Esophagus squamous epithelium (tissue), 5 donors: ENCODE measurements around the gene RNF187. TPM values are rescaled to one million over a fixed set of nuclear protein-coding genes. Genes with fewer than 3 reads are reported as not detected.
A peak's percentile ranks its signal among the peaks of the same experiment; 100 is the strongest.

Experiments used
- DNase-seq: peaks from one replicate; lab custom pipeline; 2025; lab: John Stamatoyannopoulos, UW
- H3K27ac ChIP-seq, 4 donors: fragments of 200-600 bp; sonication (generic); one replicate each; pipeline ENCODE4 v1.5.1; 2016 to 2019; ENCODE audit warnings: mild to moderate bottlenecking in 1 of 4
- H3K27me3 ChIP-seq, 4 donors: fragments of 200-600 bp; sonication (generic); 1 replicate in 3 of 4; 2 replicates in 1 of 4; pipeline versions ENCODE4 v1.5.1 to v1.6.0; 2017 to 2021; ENCODE audit warnings: antibody characterized with exemption in 1 of 4
- H3K36me3 ChIP-seq, 3 donors: fragments of 200-600 bp; sonication (generic); one replicate each; pipeline ENCODE4 v1.5.1; 2016 to 2019
- H3K4me1 ChIP-seq, 3 donors: fragments of 200-600 bp; sonication (generic); one replicate each; pipeline ENCODE4 v1.5.1; 2017 to 2019
- H3K4me3 ChIP-seq, 4 donors: fragments of 200-600 bp; sonication (generic); 1 replicate in 3 of 4; 2 replicates in 1 of 4; pipeline ENCODE4 v1.5.1; 2016 to 2019; ENCODE audit warnings: mild to moderate bottlenecking in 2 of 4, moderate library complexity in 1 of 4
- H3K9me3 ChIP-seq, 3 donors: fragments of 200-600 bp; sonication (generic); one replicate each; pipeline ENCODE4 v1.5.1; 2016 to 2019
- POLR2A ChIP-seq, 4 donors: fragments of 450-650 bp; IDR thresholded peaks; one replicate each; pipeline ENCODE4 v1.6.1; 2017; ENCODE audit warnings: antibody characterized with exemption in 4 of 4, mild to moderate bottlenecking in 4 of 4, moderate library complexity in 3 of 4
- WGBS, 2 donors: methylation state at CpG; one replicate each; pipeline ENCODE4 v1.1.5; 2018; 5-methylcytosine and 5-hydroxymethylcytosine counted together
- intact Hi-C: fragments of 100-400 bp; cut with DNase I; formaldehyde crosslinking; loops from one replicate; pipeline ENCODE4 v1.15.0; 2022
- total RNA-seq, 4 donors: library from RNA; depleted of rRNA; stranded (reverse); fragments of >200 nt; gene quantifications; one replicate each; pipeline ENCODE4 v1.1.0, GENCODE V29; 2016
- TF ChIP-seq, protein P1 (sequence below), 6 experiments: fragments of 450-650 bp in 4 of 6; fragments of 200-600 bp in 2 of 6; sonication (generic) in 2 of 6; IDR thresholded peaks; one replicate each; pipeline ENCODE4 v1.5.1; 2016 to 2019; ENCODE audit warnings: antibody characterized with exemption in 6 of 6, mild to moderate bottlenecking in 4 of 6, moderate library complexity in 4 of 6
- donor health status: DM: yes; HTN: yes; CAD: no.

Gene RNF187
- total RNA-seq, 4 donors from 2014 or later, result 33.4 to 74.7 (median 60.0) TPM

DNA sequence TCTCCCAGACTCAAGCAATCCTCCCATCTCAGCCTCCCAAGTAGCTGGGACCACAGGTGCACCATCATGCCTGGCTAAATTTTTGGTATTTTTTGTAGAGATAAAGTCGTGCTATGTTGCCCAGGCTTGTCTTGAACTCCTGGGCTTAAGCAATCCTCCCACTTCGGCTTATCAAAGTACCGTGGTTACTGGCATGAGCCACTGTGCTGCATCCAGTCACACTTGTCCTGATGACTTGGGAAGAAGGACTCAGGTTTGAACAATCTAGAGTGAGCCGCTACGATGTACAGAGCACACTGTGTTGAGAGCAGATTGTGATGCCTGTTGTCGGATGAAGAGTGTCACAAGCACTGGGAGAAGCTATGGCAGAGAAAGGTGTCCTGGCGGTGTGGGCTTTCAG lies 27.2 kb downstream of the RNF187 start:
- Histone ChIP-seq H3K4me1 (peaks cover 0 to 10% (median 0%) of the 10 kb centered on the region in 3 donors), H3K4me3 (no peak overlapping the region), H3K36me3 (no peaks in the 10 kb centered on the region), H3K27ac (no peak overlapping the region), H3K9me3 (no peaks in the 10 kb centered on the region), H3K27me3 (peaks cover 0 to 39% (median 0%) of the 10 kb centered on the region in 4 donors)
- TF ChIP-seq, protein P1, sequence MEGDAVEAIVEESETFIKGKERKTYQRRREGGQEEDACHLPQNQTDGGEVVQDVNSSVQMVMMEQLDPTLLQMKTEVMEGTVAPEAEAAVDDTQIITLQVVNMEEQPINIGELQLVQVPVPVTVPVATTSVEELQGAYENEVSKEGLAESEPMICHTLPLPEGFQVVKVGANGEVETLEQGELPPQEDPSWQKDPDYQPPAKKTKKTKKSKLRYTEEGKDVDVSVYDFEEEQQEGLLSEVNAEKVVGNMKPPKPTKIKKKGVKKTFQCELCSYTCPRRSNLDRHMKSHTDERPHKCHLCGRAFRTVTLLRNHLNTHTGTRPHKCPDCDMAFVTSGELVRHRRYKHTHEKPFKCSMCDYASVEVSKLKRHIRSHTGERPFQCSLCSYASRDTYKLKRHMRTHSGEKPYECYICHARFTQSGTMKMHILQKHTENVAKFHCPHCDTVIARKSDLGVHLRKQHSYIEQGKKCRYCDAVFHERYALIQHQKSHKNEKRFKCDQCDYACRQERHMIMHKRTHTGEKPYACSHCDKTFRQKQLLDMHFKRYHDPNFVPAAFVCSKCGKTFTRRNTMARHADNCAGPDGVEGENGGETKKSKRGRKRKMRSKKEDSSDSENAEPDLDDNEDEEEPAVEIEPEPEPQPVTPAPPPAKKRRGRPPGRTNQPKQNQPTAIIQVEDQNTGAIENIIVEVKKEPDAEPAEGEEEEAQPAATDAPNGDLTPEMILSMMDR (IDR thresholded peaks at IDR 0.05), result no peak
- no peak for TF ChIP-seq POLR2A (IDR thresholded peaks at IDR 0.05)
- intact Hi-C loops, result no loop called here
- 45 to 61% methylated on average over 6 of the region's 7 CpGs for WGBS, 2 donors
- no peak for DNase-seq

DNA sequence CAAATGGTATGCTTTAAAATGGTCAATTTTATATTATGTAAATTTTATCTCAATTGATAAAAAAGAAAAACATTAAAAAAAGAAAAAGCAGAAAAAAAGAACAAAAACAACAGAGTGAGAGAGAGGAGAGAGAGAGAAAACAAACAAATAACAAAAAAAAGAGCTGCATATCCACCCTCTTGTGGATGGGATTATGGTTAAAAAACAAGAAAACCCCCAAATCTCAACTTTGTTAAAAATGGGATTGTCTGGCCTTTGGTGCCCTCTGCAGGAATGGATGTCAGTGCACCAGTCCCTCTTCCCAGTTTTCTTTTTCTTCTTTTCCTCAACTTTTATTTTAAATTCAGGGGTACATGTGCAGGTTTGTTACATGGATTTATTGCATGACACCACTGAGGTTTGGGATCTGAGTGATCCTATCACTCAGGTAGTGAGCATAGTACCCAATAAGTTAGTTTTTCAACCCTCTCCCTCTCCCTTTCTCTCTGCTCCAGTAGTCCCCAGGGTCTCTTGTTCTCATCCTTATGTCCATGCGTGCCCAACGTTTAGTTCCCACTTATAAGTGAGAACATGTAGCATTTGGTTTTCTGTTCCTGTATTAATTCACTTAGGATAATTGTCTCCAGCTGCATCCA lies 28.1 kb downstream of the RNF187 start:
- TF ChIP-seq POLR2A (IDR thresholded peaks at IDR 0.05), result no peak
- TF ChIP-seq, protein P1 (IDR thresholded peaks at IDR 0.05), result peak; percentile 45 to 67 (median 62)
- no peak overlapping the region for H3K27ac ChIP-seq
- no peak for DNase-seq
- peaks cover 0 to 10% (median 0%) of the 10 kb centered on the region in 3 donors for H3K4me1 ChIP-seq
- H3K36me3 ChIP-seq, result no peaks in the 10 kb centered on the region
- intact Hi-C loops, result no loop called here
- peaks cover 0 to 34% (median 0%) of the 10 kb centered on the region in 4 donors for H3K27me3 ChIP-seq
- no peak overlapping the region for H3K4me3 ChIP-seq
- no peaks in the 10 kb centered on the region for H3K9me3 ChIP-seq
- WGBS, 2 donors, result 30 to 36% methylated on average over 2 of the region's 2 CpGs

DNA sequence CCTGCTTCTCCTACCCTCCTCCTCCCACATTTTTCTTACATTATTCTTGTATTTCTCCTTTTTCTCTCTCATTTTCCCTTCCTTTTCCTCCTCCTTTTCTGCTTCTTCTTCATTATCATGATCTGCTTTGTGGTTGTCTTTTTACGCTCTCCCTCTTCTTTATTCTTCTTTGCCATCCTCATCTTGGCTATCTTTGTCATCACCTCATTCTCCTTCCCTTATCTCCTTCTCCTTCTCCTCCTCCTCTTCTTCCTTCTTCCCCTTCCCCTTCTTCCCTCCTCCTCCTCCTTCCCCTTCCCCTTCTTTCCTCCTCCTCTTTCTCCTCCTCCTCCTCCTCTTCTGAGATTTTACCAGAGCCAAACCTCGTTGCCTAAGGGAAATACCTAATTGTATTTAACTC lies 30.5 kb downstream of the RNF187 start:
- no peaks in the 10 kb centered on the region for H3K36me3 ChIP-seq
- H3K27ac ChIP-seq, result no peak overlapping the region
- no peaks in the 10 kb centered on the region for H3K9me3 ChIP-seq
- peaks cover 0 to 10% (median 0%) of the 10 kb centered on the region in 3 donors for H3K4me1 ChIP-seq
- H3K4me3 ChIP-seq, result no peak overlapping the region
- intact Hi-C loops, result no loop called here
- DNase-seq, result no peak
- TF ChIP-seq, protein P1 (IDR thresholded peaks at IDR 0.05), result no peak
- TF ChIP-seq POLR2A (IDR thresholded peaks at IDR 0.05), result no peak
- H3K27me3 ChIP-seq, result peaks cover 0 to 32% (median 0%) of the 10 kb centered on the region in 4 donors
- 39 to 50% methylated on average over 2 of the region's 2 CpGs for WGBS, 2 donors

DNA sequence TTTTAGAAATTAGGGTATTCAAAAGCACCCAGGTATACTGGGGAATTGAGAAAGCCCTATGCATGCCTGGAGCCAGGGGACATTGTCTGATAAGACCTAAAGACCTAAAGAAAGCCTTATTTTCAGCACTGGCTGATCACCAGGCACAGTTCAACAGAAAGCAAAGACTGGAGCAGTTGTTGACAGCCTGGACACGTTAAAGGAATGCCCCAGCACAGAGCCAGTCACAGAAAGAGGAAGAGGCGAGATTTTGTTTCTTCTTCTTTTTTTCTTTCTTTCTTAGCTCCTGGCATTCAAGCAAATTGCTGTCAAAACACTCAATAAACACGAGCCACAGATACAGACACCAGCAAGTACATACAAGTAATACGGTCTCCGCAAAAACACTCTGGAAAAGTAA lies 40.4 kb downstream of the RNF187 start:
- DNase-seq, result no peak

DNA sequence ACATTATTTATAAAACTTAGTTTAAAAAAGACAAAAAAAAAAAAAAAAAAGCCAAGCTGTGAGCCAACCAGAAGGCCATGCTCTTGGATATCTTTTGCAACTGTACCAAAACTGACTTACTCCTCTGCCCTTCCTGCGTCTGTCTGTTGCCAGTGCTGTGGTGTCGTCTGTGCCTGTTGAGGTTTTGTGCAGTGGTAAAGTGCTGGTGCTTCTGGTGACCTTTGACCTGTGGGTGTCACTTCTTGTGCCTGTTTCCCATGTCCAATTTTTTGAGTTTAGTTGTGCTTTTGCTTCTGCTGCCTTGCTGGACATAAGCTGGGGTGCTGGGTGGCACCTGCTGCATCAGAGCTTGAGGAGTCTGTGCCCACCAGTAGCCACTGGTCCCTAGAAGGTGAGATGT lies 41.4 kb downstream of the RNF187 start:
- peaks cover 0 to 57% (median 0%) of the 10 kb centered on the region in 4 donors for H3K27me3 ChIP-seq
- no peaks in the 10 kb centered on the region for H3K9me3 ChIP-seq
- intact Hi-C loops, result no loop called here
- H3K4me3 ChIP-seq, result no peak overlapping the region
- no peaks in the 10 kb centered on the region for H3K36me3 ChIP-seq
- TF ChIP-seq POLR2A (IDR thresholded peaks at IDR 0.05), result no peak
- TF ChIP-seq, protein P1 (IDR thresholded peaks at IDR 0.05), result no peak
- WGBS, 2 donors, result 54 to 60% methylated on average over 2 of the region's 2 CpGs
- no peak overlapping the region for H3K27ac ChIP-seq
- no peak for DNase-seq
- H3K4me1 ChIP-seq, result no peaks in the 10 kb centered on the region

More for the DNA sequence above, 40.4 kb downstream of the RNF187 start:
- Histone ChIP-seq H3K4me1 (no peaks in the 10 kb centered on the region), H3K9me3 (no peaks in the 10 kb centered on the region), H3K27me3 (peaks cover 0 to 47% (median 0%) of the 10 kb centered on the region in 4 donors), H3K4me3 (no peak overlapping the region), H3K27ac (no peak overlapping the region), H3K36me3 (no peaks in the 10 kb centered on the region)
- TF ChIP-seq, protein P1 (IDR thresholded peaks at IDR 0.05), result no peak
- no peak for TF ChIP-seq POLR2A (IDR thresholded peaks at IDR 0.05)
- intact Hi-C loops, result no loop called here
- WGBS, 2 donors, result 17% methylated on average over 5 of the region's 5 CpGs
